GM12878 (cell line): ENCODE results near the gene ELK4. TPM values are rescaled to one million over a fixed set of nuclear protein-coding genes. Genes with fewer than 3 reads are reported as not detected.

ENCODE experiments used
- ATF2 ChIP-seq: IDR thresholded peaks from 2 replicates; pipeline ENCODE4 v1.6.1; 2012; ENCODE audit warnings: low read length, inconsistent platforms
- BACH1 ChIP-seq: fragments of 450-650 bp; IDR thresholded peaks from 2 replicates; pipeline ENCODE4 v1.6.1; 2017; ENCODE audit warnings: mild to moderate bottlenecking, borderline replicate concordance
- CHD2 ChIP-seq: IDR thresholded peaks from 2 replicates; pipeline ENCODE4 v1.6.1; 2011; ENCODE audit warnings: low read depth, low read length, improper control_type of control experiment, borderline replicate concordance
- E2F4 ChIP-seq: IDR thresholded peaks from 2 replicates; pipeline ENCODE4 v1.6.1; 2012; ENCODE audit warnings: low read depth, low read length, improper control_type of control experiment
- E2F8 ChIP-seq: fragments of 450-650 bp; IDR thresholded peaks from 2 replicates; pipeline ENCODE4 v1.6.1; 2018; ENCODE audit warnings: mild to moderate bottlenecking, low read depth, moderate library complexity; ENCODE audit not compliant: partially characterized antibody
- IKZF2 ChIP-seq, 2 experiments: fragments of 450-650 bp; IDR thresholded peaks; 2 replicates each; pipeline ENCODE4 v1.6.1; 2017; ENCODE audit warnings: mild to moderate bottlenecking in 2 of 2, moderate library complexity in 2 of 2
- IRF4 ChIP-seq: IDR thresholded peaks from 2 replicates; pipeline ENCODE4 v1.6.1; 2011; ENCODE audit warnings: low read depth, low read length
- KAT2A ChIP-seq: conservative IDR thresholded peaks from 2 replicates; pipeline ENCODE4 v1.6.1; 2011; ENCODE audit warnings: low read depth, low read length; ENCODE audit not compliant: control insufficient read depth
- MTA3 ChIP-seq: IDR thresholded peaks from 2 replicates; pipeline ENCODE4 v1.6.1; 2012; ENCODE audit warnings: low read length, inconsistent platforms, borderline replicate concordance
- POU2F2 ChIP-seq: IDR thresholded peaks from 3 replicates; pipeline ENCODE4 v1.6.1; 2011; ENCODE audit warnings: low read depth, mild to moderate bottlenecking, low read length, borderline replicate concordance
- RAD51 ChIP-seq: fragments of 450-650 bp; IDR thresholded peaks from 2 replicates; pipeline ENCODE4 v1.6.1; 2016; ENCODE audit warnings: moderate library complexity, mild to moderate bottlenecking, inconsistent platforms
- RELB ChIP-seq: fragments of 450-650 bp; IDR thresholded peaks from 2 replicates; pipeline ENCODE4 v1.6.1; 2017; ENCODE audit warnings: low read depth, mild to moderate bottlenecking, moderate library complexity
- TCF12 ChIP-seq: IDR thresholded peaks from 2 replicates; pipeline ENCODE4 v1.6.1; 2011; ENCODE audit warnings: low read depth, mild to moderate bottlenecking, low read length
- TCF3 ChIP-seq: IDR thresholded peaks from 2 replicates; pipeline ENCODE4 v1.6.1; 2012; ENCODE audit warnings: low read depth, mild to moderate bottlenecking, low read length, borderline replicate concordance; ENCODE audit not compliant: insufficient read depth
- USF1 ChIP-seq: IDR thresholded peaks from 2 replicates; pipeline ENCODE4 v1.6.1; 2011; ENCODE audit warnings: borderline replicate concordance, low read depth, mild to moderate bottlenecking, moderate library complexity, mixed read lengths, low read length; ENCODE audit not compliant: insufficient read depth; ENCODE audit errors: extremely low read length
- ZBTB11 ChIP-seq: fragments of 450-650 bp; formaldehyde crosslinking; IDR thresholded peaks from 2 replicates; pipeline ENCODE4 v1.5.0; 2022; ENCODE audit warnings: mild to moderate bottlenecking, missing genetic modification characterization
- ZZZ3 ChIP-seq: IDR thresholded peaks from 2 replicates; pipeline ENCODE4 v1.6.1; 2011; ENCODE audit warnings: low read depth; ENCODE audit not compliant: control insufficient read depth, insufficient read length
- polyA plus RNA-seq, 11 experiments: library from polyadenylated mRNA; depleted of rRNA in 4 of 11; unstranded in 6 of 11; stranded (reverse) in 5 of 11; fragments of >200 nt; fragmentation: Nextera tagmentation in 4 of 11; fragmentation: Illumina TruSeq in 1 of 11; extraction: Ambion mirVana in 4 of 11; extraction: Trizol in 1 of 11; gene quantifications; 1 replicate in 1 of 11; 2 replicates in 10 of 11; pipeline versions ENCODE4 v1.2.1 to v1.2.3, GENCODE V29; 2011 to 2016; ENCODE audit warnings: inconsistent platforms in 2 of 11, missing spikeins in 2 of 11, low read depth in 1 of 11
- total RNA-seq, 4 experiments: library from RNA; depleted of rRNA in 3 of 4; stranded (reverse); fragments of >200 nt in 3 of 4; fragmentation: Illumina TruSeq in 1 of 4; extraction: Trizol in 1 of 4; gene quantifications; 2 replicates each; pipeline versions ENCODE4 v1.2.1 to v1.2.3, GENCODE V29; 2013 to 2021

The ELK4 gene
- total and polyA plus RNA-seq, 10 of the 15 experiments (the other 5 are each of a cell fraction or from before 2014, with no cell fraction given): 5.2 to 71.5 (median 18.5) TPM

GRCh38 chr1:205665201-205666045 lies 33.6 kb upstream of the ELK4 start (continued):
- no peak for TF ChIP-seq ZBTB11
- TF ChIP-seq IKZF2 (IDR thresholded peaks at IDR 0.05): peak; percentile 46 to 55; a peak in 2 of 4 replicates
- TF ChIP-seq CHD2: no peak
- no peak for TF ChIP-seq E2F8
- 0 out of 2 replicates have a peak, but pooled peaks have one; percentile 37 for TF ChIP-seq TCF12
- peak; percentile 50; the same call in 1 of the 2 replicates for TF ChIP-seq RAD51
- peak; percentile 58 for TF ChIP-seq USF1
- TF ChIP-seq E2F4: no peak
- no peak for TF ChIP-seq IRF4
- TF ChIP-seq RELB: 0 out of 2 replicates have a peak, but pooled peaks have one; percentile 22
- TF ChIP-seq POU2F2: no peak
- peak; percentile 87 for TF ChIP-seq TCF3
- no peak for TF ChIP-seq MTA3
- no peak for TF ChIP-seq KAT2A
- no peak for TF ChIP-seq BACH1
- TF ChIP-seq ZZZ3: no peak
- no peak for TF ChIP-seq ATF2
